Stomach smooth muscle (tissue), 2 donors: Measurements from ENCODE around the gene SPEF2.

ENCODE experiments used
- H3K27ac ChIP-seq: one replicate; pipeline ENCODE4 v1.7.0; 2013; ENCODE audit warnings: mild to moderate bottlenecking, low read length, inconsistent platforms
- H3K27me3 ChIP-seq, 2 donors: one replicate each; pipeline ENCODE4 v1.7.0; 2013; ENCODE audit warnings: low read length in 2 of 2; ENCODE audit not compliant: insufficient read depth in 2 of 2, control insufficient read depth in 1 of 2
- H3K36me3 ChIP-seq, 2 donors: one replicate each; pipeline ENCODE4 v1.7.0; 2013; ENCODE audit warnings: low read length in 2 of 2; ENCODE audit not compliant: control insufficient read depth in 2 of 2, insufficient read depth in 2 of 2
- H3K4me1 ChIP-seq: one replicate; pipeline ENCODE4 v1.7.0; 2013; ENCODE audit warnings: low read length; ENCODE audit not compliant: control insufficient read depth, insufficient read depth
- H3K4me3 ChIP-seq, 2 donors: one replicate each; pipeline ENCODE4 v1.7.0; 2013; ENCODE audit warnings: low read length in 2 of 2
- H3K9ac ChIP-seq, 2 donors: one replicate each; pipeline ENCODE4 v1.7.0; 2013; ENCODE audit warnings: low read length in 2 of 2, mild to moderate bottlenecking in 1 of 2
- H3K9me3 ChIP-seq, 2 donors: one replicate each; pipeline ENCODE4 v1.7.0; 2013; ENCODE audit warnings: low read length in 2 of 2; ENCODE audit not compliant: control insufficient read depth in 2 of 2
- donor health status: healthy.
- donor health status: Pancreatic carcinoma.

SPEF2 gene

GRCh38 chr5:35617435-35618303 lies at the start of gene SPEF2:
SPEF2 (plus strand) TSS chr5:35617863; CDS start chr5:35617998, 135 bp downstream.
- Histone ChIP-seq H3K27me3 (no peaks in the 10 kb centered on the region), H3K4me1 (no peaks in the 10 kb centered on the region), H3K36me3 (no peaks in the 10 kb centered on the region), H3K27ac (no peak within 1 kb of the TSS), H3K9ac (peak within 1 kb of the TSS; percentile 61 to 72), H3K9me3 (peaks cover 0 to 2% of the 10 kb centered on the region in 2 donors), H3K4me3 (peak within 1 kb of the TSS; percentile 73 to 89)

DNA sequence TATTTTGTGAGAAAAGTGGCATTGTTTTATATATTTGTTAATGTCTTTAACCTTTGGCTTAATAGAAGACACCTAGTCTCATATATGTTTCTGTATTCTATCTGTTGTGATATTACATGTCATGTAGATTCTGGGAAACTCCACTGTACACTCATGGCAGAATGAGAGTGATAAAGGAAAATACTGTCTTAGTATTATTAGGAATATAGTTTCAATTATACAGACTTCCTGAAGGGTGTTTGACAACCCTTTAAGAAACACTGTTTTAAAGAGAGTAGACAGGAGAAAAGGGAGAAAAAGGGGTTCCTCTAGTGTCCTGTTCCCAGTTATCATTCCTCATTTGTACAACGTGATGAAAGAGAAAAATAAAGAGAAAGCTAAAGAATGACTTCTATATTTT lies 42.1 kb upstream of the SPEF2 start:
- H3K27me3 ChIP-seq = no peaks in the 10 kb centered on the region
- no peaks in the 10 kb centered on the region for H3K9me3 ChIP-seq
- H3K36me3 ChIP-seq = no peaks in the 10 kb centered on the region
- no peak overlapping the region for H3K27ac ChIP-seq
- no peak overlapping the region for H3K4me3 ChIP-seq
- H3K4me1 ChIP-seq = no peaks in the 10 kb centered on the region
- no peak overlapping the region for H3K9ac ChIP-seq

- Histone ChIP-seq H3K4me3 (no peak overlapping the region), H3K27ac (no peak overlapping the region), H3K9me3 (no peaks in the 10 kb centered on the region), H3K36me3 (no peaks in the 10 kb centered on the region), H3K9ac (no peak overlapping the region), H3K4me1 (no peaks in the 10 kb centered on the region), H3K27me3 (no peaks in the 10 kb centered on the region)
Observed at GRCh38 chr5:35587419-35587818, 30.2 kb upstream of the SPEF2 start.

DNA sequence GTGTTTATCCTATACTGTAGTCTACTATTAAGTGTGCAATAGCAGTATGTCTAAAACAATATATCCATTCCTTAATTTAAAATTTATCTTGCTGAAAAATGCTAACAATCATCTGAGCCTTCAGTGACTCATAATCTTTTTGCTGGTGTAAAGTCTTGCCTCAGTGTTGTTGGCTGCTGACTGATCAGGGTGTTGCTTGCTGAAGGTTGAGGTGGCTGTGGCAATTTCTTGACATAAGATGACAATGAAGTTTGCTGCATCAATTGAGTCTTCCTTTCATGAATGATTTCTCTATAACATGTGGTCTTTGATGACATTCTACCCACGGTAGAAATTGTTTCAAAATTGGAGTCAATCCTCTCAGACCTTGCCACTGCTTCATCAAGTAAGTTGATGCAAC lies 24.3 kb upstream of the SPEF2 start:
- H3K9me3 ChIP-seq = no peaks in the 10 kb centered on the region
- H3K36me3 ChIP-seq = no peaks in the 10 kb centered on the region
- H3K27me3 ChIP-seq = no peaks in the 10 kb centered on the region
- H3K9ac ChIP-seq = no peak overlapping the region
- H3K4me3 ChIP-seq = no peak overlapping the region
- H3K27ac ChIP-seq = no peak overlapping the region
- H3K4me1 ChIP-seq = no peaks in the 10 kb centered on the region

GRCh38 chr5:35598707-35599370 lies 18.8 kb upstream of the SPEF2 start:
- H3K4me1 ChIP-seq = no peaks in the 10 kb centered on the region
- no peak overlapping the region for H3K27ac ChIP-seq
- H3K9ac ChIP-seq = no peak overlapping the region
- no peaks in the 10 kb centered on the region for H3K36me3 ChIP-seq
- no peak overlapping the region for H3K4me3 ChIP-seq
- no peaks in the 10 kb centered on the region for H3K27me3 ChIP-seq
- no peaks in the 10 kb centered on the region for H3K9me3 ChIP-seq

DNA sequence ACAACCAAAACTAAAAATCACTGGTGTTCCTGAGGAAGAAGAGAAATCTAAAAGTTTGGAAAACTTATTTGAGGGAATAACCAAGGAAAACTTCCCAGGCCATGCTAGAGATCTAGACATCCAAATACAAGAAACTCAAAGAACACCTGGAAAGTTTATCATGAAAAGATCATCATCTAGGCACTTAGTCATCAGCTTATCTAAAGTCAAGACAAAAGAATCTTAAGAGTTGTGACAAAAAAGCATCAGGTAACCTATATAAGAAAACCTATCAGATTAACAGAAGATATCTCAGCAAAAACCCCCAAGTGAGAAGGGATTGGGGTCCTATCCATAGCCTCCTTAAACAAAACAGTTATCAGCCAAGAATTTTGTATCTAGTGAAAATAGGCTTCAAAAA lies 17.1 kb upstream of the SPEF2 start:
- Histone ChIP-seq H3K9ac (no peak overlapping the region), H3K9me3 (no peaks in the 10 kb centered on the region), H3K27me3 (no peaks in the 10 kb centered on the region), H3K4me3 (no peak overlapping the region), H3K4me1 (no peaks in the 10 kb centered on the region), H3K36me3 (no peaks in the 10 kb centered on the region), H3K27ac (no peak overlapping the region)

DNA sequence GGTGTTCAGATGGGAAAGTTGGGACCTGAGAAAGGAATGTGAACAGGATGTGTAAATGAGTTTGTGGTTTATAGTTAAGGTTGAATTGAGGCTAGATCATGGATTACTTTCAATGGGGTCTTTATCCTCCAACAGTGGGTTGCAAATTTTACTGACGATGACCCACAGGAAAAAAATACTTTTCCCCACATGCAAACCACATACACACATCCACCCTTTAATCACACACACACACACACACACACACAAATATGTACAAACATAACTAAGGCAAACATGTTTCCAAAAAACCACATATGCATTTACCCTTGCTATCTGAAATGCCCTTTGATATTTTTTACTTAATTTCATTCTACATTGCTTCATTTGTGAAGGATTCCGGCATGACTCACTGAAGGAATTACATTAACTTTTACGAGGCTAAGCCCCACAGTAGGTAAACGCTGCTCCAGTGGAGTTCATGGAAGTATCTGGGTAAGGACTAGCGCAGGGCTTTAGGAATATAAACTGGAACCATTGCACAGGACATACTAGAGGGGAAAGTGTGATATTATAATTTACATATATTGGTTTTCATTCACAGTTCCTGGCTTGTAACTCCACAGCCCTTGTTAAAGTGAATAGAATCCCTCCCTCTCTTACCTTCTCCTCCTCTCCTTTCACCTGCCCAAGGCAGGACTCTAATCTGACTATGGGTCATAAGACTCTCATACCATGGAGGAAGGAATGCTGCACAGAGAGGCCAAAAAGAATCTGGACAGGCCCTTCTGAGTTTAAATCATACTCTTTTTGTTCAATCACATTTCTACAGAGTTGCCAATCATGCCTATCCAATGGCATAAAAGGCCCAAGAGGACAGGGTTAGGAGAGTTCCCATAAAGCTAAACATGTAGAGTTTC lies 8.5 kb upstream of the SPEF2 start:
- Histone ChIP-seq H3K27me3 (no peaks in the 10 kb centered on the region), H3K9me3 (no peaks in the 10 kb centered on the region), H3K4me3 (no peak overlapping the region), H3K36me3 (no peaks in the 10 kb centered on the region), H3K27ac (no peak overlapping the region), H3K4me1 (no peaks in the 10 kb centered on the region), H3K9ac (no peak overlapping the region)

- H3K36me3 ChIP-seq = no peaks in the 10 kb centered on the region
- no peaks in the 10 kb centered on the region for H3K4me1 ChIP-seq
- peak overlapping the region; percentile 73 to 89 for H3K4me3 ChIP-seq
- no peak overlapping the region for H3K27ac ChIP-seq
- H3K27me3 ChIP-seq = no peaks in the 10 kb centered on the region
- H3K9ac ChIP-seq = peak overlapping the region in 1 of 2 donors; percentile 61
- H3K9me3 ChIP-seq = peaks cover 0 to 2% of the 10 kb centered on the region in 2 donors
Observed at GRCh38 chr5:35617060-35617434, 616 bp upstream of the SPEF2 start.

- Histone ChIP-seq H3K9ac (peak overlapping the region; percentile 61 to 72), H3K4me3 (peak overlapping the region; percentile 73 to 89), H3K4me1 (no peaks in the 10 kb centered on the region), H3K36me3 (no peaks in the 10 kb centered on the region), H3K9me3 (peaks cover 0 to 2% of the 10 kb centered on the region in 2 donors), H3K27ac (no peak overlapping the region), H3K27me3 (no peaks in the 10 kb centered on the region)
Observed at GRCh38 chr5:35618304-35618636, 607 bp downstream of the SPEF2 start.

DNA sequence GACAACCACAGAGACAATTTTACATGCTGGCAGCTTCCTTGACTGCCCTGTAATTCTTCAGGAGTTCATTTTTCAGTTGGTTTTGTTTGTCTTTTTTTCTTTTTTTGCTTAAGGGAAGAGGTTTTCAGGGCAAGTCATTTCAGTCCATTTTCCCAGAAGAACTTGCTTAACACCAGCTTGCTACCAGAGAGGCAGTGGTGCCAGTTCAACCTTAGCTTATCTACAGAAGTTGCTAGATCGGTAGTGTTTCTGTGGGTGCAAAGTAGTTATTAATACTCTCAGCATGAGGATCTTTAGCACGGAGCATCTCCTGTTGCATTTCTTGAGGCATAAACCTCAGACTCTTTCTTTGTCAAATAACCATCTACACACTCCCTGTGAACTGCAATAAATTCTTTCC lies 1.1 kb downstream of the SPEF2 start:
- H3K9ac ChIP-seq = no peak overlapping the region
- H3K27ac ChIP-seq = no peak overlapping the region
- H3K27me3 ChIP-seq = no peaks in the 10 kb centered on the region
- no peaks in the 10 kb centered on the region for H3K4me1 ChIP-seq
- H3K36me3 ChIP-seq = no peaks in the 10 kb centered on the region
- H3K9me3 ChIP-seq = peaks cover 0 to 2% of the 10 kb centered on the region in 2 donors
- peak overlapping the region in 1 of 2 donors; percentile 89 for H3K4me3 ChIP-seq
